ENCODE measurements around the gene PRUNE2. TPM values are rescaled to one million over a fixed set of nuclear protein-coding genes. Genes with fewer than 3 reads are reported as not detected.
A peak's percentile ranks its signal among the peaks of the same experiment; 100 is the strongest.
"Not testable (repeated sequence)": the region's sequence is repeated elsewhere in the genome, so short reads cannot be mapped to it uniquely, and the experiment has no call there.

PRUNE2 gene
- total RNA-seq, 1 donor from 2014 or later, result 55.3 TPM

DNA sequence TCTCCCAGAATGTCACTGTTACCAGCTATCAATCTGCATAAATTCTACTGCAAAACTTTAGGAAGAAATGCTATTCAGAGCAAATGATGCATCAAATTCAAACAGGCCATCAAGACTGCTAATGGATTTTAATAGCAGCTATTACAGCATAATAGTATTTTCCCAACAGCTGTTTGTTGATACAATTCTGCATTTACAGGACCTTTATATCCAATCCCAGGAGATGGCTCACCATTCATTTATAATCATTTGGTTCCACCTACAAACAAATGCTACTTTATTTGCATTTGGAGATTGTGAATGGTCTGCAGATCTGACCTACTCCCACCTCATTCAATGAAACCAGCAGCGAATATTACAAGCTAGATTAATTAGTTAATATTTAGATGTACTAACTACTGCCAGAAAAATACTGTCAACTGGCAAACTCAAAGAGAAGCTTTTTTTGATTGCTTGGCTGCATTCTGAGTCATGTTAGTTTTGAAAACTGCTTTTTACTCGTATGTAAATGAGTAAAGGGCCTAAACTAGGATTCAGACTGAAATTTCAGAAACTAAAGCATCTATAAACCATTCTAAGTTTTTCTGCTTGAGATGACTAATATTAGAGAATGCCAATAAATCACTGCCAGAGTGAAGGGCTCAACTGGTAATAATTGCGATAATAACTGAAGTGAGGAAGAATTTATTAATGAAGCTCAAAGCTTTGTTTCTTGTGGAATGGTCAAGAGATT is 148.8 kb downstream of the PRUNE2 start:
- no peak for ATAC-seq
- DNase-seq (ENCODE audit: low spot score), result no peak
- intact Hi-C loops (cut with DNase I), result no loop called here

DNA sequence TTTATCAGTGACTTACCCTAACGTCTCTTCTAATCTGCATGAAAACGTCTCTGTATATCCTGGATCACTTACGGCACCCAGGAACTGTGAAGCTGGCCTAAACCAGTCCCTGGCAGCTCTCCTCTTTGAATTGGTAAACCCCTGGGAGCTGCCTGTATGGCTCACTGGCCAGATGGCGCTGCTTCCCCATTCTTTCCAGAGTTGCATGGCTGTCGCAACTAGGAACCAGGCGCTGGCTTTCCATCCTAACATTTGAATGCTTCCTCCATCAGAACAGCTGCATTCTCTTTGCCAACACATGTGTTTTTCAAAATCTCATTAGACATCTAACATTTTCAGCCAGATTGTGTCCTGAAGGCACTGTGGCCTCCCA is 149.7 kb downstream of the PRUNE2 start:
- DNase-seq (ENCODE audit: low spot score) (no peak), ATAC-seq (no peak)
- intact Hi-C loops (cut with DNase I), result no loop called here

DNA sequence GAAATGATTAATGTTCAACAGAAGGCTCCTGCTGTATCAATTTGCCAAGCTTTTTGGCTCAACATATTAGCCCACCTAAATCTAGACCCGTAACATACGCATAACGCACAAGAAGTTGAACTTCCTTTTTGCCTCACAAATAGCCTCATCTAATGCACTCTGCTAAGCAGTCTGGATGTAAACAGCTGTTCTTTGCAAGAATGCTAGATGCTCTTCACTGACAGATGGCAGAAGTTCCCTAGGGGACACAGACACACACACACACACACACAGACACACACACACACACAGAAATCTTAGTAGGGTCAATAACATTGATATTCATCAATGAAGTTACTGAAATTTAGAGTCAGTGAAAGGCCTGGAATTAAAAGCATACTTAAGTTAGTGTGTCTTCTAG is 154.9 kb downstream of the PRUNE2 start:
- intact Hi-C loops (cut with DNase I), result no loop called here
- DNase-seq (ENCODE audit: low spot score), result no peak
- ATAC-seq, result no peak

DNA sequence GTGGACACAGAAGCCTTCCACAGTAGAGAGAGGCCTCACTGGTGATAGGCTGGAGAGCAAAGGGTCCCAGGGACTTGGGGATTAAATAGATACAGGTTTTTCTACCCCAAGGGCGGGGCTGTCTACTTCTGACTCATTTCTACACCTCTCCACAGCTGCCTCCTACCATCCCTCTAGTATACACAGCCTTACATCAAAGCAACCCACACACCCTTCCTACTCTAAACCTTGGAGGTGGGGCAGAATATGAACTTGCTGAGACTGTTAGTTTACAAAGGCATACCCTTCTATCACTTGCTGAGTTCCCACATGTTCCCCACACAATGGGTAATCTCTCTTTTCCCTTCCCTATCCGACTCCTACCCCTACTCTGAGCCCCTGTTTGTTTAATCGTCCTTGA is 161.6 kb downstream of the PRUNE2 start:
- intact Hi-C loops (cut with DNase I), result no loop called here
- no peak for DNase-seq (ENCODE audit: low spot score)

DNA sequence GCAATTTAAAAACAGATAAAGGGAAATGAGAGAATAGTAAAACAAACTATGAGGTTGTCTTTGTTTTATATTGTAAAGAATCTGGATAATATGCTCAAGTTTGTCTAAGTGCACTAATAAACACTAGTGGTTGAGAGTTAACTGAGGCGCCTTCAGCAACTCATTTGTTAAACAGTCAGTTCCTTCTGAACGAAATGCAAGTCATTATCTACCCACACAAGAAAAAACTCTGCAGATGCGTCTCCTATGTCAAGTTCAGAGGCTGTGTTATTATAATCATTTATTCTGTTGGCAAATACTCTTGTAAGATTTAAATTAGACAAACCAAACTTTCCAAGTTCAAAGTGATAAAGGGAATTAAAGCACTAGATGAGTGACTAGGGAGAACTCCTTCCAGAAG is 162.0 kb downstream of the PRUNE2 start:
- ATAC-seq (no peak), DNase-seq (ENCODE audit: low spot score) (no peak)
- intact Hi-C loops (cut with DNase I), result no loop called here

More for the DNA sequence above, 161.6 kb downstream of the PRUNE2 start:
- no peak for ATAC-seq

DNA sequence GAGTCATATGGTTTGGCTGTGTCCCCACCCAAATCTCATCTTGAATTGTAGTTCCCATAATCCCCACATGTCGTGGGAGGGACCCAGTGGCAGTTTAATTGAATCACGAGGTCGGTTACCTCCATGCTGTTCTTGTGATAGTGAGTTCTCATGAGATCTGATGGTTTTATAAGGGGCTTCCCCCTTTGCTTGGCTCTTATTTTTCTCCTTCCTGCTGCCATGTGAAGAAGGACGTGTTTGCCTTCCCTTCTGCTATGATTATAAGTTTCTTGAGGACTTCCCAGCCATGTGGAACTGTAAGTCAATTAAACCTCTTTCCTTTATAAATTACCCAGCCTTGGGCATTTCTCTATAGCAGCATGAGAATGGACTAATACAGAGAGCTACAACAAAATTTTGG is 163.0 kb downstream of the PRUNE2 start:
- ATAC-seq; DNase-seq (ENCODE audit: low spot score); intact Hi-C loops (cut with DNase I): not testable (repeated sequence)

DNA sequence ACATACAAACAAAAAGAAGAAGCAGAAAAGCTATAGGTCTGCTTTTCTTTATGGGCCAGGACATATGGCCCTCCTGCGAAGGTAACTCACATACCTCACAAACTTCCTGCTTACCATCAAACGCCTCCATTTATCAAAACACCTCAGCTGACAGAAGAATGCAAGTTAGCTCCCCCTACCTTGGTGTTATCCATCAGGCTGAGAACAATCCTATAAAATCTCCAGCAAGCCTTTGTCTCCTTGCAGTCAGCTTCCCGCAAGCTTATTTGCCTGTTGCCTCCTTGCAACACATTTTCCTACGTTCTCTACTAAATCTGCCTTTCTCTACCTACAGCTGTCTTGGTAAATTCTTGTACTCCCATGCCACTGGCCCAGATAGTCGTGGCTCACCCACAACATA is 164.4 kb downstream of the PRUNE2 start:
- intact Hi-C loops (cut with DNase I), result no loop called here
- no peak for DNase-seq (ENCODE audit: low spot score)
- ATAC-seq, result no peak

DNA sequence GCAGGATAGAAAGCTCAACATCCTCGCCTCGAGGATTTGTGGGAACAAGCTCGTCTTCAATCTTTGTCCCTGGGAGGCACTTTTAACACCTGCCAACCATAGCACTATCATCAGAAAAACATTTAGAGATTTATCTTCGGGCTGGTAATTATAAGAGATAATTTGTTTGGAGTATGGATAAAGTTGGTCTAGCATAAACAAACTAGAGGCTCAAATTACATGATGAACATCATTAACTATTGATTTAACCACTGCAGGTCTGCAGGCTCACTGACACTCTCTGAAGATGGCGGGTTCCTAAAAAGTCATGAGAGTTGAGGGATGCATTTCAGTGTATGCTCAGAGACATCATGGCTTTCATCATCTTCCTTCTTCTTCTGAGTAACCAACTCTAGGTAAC is 167.5 kb downstream of the PRUNE2 start:
- DNase-seq (ENCODE audit: low spot score) (no peak), ATAC-seq (no peak)
- intact Hi-C loops (cut with DNase I), result no loop called here

DNA sequence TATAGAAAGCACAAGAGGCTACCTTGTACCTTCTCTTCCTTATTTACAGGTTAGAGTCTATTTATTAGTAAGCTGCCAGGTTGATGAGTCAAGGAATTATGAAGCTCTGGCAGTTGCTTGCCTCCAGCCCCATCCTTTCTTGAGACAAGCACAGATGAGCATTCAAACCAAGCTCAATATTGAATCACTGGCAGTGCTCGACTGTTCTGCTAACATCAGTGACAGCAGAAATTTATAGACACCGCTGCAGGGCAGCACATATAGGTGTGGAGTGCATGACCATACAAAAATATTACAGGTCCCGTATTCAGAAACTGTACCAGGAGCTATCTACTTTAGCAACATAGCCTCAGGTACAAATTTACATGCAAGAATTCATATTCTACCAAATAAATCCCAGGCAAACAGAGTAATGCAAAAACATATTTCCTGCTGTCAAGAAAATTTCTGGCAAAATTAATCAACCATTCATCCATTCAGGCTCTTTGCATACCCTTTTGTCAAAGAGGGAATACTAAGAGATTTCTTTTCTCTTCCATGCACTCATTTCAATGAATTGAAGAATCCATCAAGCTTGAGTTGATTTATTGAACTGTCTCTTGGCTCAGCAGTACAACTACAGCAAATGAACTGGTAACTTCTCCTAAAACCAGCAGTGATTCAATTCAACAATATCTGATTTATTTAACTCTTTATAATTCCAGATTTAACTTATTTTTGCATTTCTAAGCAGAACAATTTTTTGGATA is 168.6 kb downstream of the PRUNE2 start:
- DNase-seq (ENCODE audit: low spot score) (no peak), ATAC-seq (no peak)
- intact Hi-C loops (cut with DNase I), result no loop called here

DNA sequence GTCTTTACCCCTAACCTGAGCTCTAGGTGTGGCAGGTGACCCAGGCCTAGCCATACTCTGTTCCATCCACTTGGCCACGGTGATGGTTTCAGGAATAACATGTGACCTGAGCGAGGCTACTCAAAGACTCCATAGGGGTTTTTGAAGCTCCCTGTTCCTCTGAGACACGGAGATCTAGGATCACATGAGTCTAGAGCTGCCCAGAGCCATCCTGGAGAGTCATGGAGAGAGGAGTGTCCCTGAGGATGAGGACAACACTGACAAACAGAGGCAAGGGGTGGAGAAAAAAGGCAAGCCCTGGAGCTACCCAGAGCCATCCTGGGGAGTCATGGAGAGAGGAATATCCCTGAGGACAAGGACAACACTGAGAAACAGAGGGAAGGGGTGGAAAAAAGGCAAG is 171.2 kb downstream of the PRUNE2 start:
- ATAC-seq, result no peak
- intact Hi-C loops (cut with DNase I), result no loop called here
- no peak for DNase-seq (ENCODE audit: low spot score)

DNA sequence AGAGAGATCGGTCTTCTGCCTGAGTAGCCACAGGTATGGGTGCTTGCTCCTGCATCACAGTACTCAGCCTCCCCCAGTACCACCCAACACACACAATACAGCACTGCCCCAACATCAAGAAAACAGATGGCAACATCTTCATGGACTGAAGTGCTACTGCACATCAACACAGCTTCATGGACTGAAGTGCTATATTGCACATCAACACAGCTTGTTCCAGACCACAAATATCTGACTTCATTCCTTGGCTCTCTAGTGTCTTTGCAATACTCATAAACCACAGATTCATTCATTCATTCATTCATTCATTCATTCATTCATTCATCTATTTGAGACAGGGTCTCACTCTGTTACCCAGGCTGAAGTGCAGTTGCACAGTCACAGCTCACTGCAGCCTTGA is 172.8 kb downstream of the PRUNE2 start:
- ATAC-seq (no peak), DNase-seq (ENCODE audit: low spot score) (no peak)
- intact Hi-C loops (cut with DNase I), result no loop called here

DNA sequence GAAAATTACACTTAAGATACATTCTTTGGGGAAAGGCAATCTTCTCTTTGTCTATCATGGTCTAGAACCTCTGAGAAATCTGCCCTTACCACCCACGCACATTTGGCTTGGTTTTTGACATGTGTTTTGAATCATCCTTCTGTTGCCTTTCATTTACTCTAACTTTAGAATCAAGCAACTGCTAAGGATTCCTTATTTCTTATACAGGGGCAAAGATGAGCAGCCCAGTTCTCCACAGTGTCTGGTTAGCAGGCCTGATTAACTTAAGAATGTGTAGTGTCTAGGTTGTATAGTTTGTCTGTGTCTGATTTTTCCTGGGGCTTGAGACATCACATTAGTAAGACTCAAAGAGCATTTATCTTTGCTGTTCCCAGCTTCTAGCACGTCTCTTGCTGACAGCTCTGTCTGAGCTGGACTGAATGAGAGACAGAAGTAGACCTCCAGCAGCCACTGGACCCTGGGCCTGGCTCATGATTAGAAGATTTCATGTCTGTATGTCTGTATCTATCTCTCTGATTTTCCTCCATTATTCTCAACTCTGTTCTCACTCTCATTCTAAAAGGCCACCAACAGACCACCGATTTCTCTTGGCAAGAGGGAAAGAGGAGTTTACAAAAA is 173.5 kb downstream of the PRUNE2 start:
- intact Hi-C loops (cut with DNase I), result no loop called here

DNA sequence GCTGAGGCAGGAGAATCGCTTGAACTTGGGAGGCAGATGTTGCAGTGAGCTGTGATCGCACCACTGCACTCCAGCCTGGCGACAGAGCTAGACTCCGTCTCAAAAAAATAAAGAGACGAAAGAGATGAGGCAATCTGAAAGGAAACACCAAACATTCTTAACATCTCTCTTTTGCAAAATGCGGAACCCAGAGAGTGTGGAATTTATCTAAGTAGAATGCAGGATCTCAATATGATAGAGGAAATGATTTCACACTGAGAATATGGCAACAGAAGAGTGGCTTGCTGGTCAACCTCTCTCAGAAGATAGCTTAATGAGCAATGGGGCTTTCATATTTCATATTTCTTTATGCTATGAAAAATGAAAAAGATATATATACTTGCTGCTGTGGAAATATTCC is 175.1 kb downstream of the PRUNE2 start:
- intact Hi-C loops (cut with DNase I), result no loop called here
- ATAC-seq (no peak), DNase-seq (ENCODE audit: low spot score) (no peak)

More for the DNA sequence above, 173.5 kb downstream of the PRUNE2 start:
- ATAC-seq (peak; percentile 55), DNase-seq (ENCODE audit: low spot score) (no peak)

DNA sequence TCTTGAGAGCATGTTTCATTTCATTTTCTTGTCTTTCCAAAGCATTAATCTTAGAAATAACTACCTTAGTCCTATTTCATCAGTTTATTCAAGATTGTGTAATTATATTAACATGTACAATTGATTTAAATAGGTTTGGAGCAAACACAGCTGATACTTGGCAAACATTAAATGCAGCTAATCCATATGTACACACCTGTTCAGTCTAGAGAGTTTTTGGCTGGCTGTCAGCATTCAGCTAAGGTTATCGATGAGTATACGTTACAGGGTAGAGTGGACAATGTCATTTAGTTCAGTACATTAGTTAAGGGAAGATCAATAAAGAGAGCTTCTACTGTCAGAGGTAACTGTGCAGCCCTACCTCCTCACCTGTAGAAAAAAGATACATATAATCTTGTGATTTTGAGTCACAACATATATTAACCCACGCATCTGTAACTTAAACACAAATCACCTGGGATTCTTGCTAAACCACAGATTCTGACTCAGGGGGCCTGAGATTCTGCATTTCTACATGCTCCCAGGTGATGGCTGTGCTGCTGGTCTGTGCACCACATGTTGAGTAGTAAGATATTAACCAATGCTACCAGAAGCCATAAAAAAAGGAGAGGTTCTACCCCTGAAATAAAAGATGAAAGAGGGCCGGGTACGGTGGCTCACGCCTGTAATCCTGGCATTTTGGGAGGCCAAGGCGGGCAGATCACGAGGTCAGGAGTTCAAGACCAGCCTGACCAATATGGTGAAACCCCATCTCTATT is 175.8 kb downstream of the PRUNE2 start:
- intact Hi-C loops (cut with DNase I), result no loop called here
- no peak for ATAC-seq
- no peak for DNase-seq (ENCODE audit: low spot score)

DNA sequence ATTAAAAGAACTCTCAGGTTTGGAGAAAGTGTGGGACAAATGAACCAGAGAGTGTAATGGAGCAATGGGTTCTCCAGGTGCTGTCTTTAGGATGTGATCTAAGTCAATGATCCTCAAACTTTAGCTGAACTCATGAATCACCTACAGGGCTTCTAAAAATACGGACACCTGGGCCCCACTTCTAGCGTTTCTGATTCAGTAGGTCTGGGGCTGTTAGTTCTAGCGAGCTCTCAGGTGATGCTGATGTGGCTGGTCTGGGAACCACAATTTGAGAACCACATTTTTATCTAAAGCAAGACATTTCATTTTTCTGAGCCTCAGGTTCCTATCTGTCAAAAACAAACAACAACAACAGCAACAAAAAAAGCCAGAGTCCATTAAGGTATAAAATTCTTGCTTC is 176.8 kb downstream of the PRUNE2 start:
- intact Hi-C loops (cut with DNase I), result no loop called here

DNA sequence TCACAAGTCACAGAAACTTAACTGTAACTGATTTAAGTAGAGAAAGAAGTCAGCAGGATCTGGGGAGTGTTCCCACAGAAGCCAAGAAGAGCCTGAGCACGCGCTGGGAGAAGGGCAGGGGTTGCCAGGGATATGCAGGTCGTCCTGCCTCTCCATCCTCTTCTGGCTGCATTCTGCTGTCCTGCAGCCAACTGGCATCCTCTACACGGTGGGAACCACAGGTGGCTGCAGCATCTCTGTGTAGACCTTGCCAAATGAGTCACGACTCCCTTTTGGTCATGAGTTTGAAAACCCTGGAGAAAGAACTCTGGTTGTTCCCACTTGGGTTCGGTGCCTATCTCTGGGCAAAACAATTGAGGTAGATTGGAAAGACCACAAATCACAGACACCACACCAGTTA is 180.0 kb downstream of the PRUNE2 start:
- intact Hi-C loops (cut with DNase I), result no loop called here
- no peak for ATAC-seq
- no peak for DNase-seq (ENCODE audit: low spot score)

More for the DNA sequence above, 176.8 kb downstream of the PRUNE2 start:
- ATAC-seq (no peak), DNase-seq (ENCODE audit: low spot score) (no peak)

DNA sequence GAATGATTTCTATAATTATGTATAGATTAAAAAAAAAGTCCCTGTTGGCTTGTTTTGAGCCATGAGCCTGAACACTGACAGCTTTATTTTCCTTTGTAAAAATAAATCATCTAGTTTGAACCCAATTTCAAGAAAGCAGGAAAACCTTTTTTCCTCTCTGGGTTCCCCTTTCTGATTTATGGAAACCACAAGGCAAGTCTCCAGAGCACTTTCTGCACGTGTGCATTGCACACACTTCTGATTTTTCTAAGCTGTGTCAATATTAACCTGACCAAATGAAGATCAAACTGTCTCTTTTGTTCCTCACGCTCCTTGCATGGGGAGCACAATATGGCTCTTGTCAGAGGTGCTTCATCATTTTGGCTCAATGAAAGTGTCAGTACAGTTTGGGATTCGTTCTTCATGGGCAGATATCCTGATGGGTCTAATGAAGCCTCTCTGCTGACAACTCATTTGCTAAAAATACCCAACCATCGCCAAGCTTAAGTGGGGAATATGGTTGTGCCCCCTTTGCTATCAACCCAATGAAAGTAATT is 180.8 kb downstream of the PRUNE2 start:
- intact Hi-C loops (cut with DNase I), result no loop called here
- no peak for DNase-seq (ENCODE audit: low spot score)
- no peak for ATAC-seq

DNA sequence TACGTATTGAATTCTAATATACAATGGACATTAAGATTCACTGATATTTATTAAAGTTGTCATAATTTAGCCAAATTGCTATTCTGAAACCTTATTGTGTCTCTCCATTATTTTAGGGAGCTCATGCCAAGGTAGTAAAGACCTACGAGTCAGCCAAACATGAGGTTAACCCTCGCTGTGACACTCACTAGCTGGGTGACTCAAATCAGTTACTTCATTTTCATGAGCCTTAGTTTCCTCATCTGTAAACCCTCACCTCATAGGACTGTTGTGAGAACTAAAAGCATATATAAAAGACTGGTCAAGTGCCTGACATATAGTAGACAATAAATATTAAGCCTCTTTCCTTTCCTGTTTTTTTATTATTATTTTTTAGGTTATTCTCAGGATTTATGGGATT is 185.7 kb downstream of the PRUNE2 start:
- ATAC-seq (no peak), DNase-seq (ENCODE audit: low spot score) (no peak)
- intact Hi-C loops (cut with DNase I), result no loop called here

DNA sequence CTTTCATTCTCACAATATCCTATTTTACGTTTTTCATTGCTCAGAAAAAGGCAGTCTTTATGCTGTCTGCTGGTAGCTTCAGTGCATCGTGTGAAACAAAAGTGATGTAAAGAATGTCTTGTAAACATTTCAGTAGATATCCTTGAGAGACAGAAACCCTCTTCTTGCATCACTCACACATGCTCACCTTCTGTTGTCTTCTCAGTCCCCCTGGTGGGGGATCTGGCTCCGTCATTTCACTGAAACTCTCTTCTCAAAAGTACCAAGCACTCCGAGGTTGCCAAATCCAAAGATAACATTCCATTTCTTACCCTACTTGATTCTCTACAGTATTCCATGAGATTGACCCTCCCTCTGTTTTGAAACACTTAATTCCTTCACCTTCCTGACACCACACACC is 187.7 kb downstream of the PRUNE2 start:
- intact Hi-C loops (cut with DNase I), result no loop called here
- ATAC-seq (no peak), DNase-seq (ENCODE audit: low spot score) (no peak)

All from sciatic nerve (tissue), 2 donors.